Activated T-cell treated with anti-CD3 and anti-CD28 coated beads for 24 hours (primary cell): ENCODE data around the gene PPFIA2.

ENCODE experiments used
- DNase-seq: peaks from one replicate; pipeline ENCODE4 v3.0.0-alpha.2; 2020; ENCODE audit warnings: low read depth

The PPFIA2 gene

DNA sequence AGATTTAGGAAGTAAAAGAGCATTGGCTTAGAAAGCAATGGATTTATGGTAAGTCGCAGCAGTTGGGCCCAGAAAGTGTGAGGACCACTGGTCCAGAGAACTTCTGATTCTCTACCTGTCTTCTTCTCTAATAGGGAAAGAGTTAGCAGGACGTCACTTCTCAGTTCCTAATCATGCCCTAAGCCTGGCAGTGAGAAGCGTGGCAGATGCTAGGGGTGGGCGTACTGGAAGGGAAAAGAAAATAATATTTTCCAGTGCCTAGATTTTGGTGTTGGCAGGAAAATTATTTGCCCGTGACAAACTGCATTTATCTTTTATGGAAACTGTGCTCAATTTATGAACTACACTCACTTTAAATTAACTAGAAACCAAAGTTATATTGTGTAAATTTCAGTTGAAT lies 212.3 kb downstream of the PPFIA2 start:
- no peak for DNase-seq

- DNase-seq = no peak
These were observed 215.5 kb downstream of the PPFIA2 start for GRCh38 chr12:81543621-81544139.

- no peak for DNase-seq
These were observed 216.8 kb downstream of the PPFIA2 start for GRCh38 chr12:81542065-81543010.

DNA sequence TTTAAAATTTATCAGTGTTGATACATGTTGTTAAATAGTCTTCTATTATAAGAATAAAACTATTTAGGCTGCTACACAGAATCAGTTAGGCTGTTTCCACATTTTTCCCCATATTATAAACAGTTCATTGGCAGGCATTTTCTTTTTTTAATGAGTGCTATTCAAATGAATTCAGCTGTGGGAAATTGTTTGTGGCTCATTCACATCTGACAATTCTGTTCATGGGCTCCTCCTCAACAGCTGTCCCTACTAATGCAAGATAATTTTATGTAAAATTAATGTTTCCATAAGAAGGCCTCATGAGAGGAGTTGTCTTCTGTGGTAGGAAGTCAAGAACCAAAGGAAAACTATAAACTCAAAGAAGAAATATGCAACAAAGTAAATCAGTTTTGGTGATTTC lies 218.0 kb downstream of the PPFIA2 start:
- no peak for DNase-seq

DNA sequence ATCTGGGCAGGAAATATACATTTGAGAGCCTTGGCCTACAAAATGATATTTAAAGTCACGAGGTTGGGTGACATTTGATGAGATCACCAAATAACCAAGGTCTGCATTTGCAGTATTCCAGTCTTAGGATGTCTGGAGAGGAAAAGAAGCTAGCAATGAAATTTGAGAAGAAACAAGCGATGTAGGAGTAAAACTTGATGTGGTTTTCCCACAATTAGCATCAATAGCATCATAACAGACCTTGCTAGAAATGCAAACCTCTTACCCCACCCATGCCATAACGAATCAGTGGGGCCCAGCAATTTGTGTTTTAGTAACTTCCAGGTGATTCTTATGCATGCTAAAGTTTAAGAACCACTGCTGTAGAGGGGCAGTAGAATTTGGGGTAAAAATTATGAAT lies 219.9 kb downstream of the PPFIA2 start:
- DNase-seq = no peak

DNA sequence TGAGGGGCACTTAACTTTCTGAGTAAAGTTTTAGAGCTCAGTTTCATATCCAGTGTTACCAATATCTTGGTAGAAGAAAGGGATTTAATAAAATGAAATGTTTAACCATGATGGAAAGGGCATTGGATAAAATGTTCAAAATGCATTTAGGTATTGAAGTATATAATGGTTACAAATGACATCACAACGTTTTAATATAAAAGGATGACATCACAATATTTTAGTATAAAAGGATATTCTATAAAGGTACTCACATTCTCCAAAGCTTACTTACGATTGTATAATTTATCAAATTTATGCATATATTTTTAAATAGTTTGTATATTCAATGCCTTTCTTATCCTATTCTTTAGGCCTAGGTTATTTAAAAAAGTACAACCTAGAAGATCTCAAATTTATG lies 226.1 kb downstream of the PPFIA2 start:
- no peak for DNase-seq

DNA sequence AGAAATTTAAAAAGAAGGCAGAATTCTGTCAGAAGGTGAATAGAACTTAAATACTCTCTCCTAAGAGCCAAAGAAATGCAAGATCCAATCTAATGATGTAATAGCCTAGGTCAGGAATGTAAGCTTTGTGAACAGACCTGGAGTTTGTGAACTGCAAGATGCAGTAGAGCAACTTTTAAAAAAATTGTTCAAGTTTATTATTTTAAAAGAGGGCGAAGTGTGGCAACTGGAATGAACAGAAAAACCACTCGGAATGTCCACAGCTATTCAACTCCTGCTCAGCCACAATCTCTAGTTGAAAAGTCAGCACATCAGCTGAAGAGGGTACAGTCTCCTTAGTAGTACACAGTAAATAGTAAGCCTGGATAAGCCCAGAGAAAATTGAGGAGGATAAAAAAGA lies 228.8 kb downstream of the PPFIA2 start:
- DNase-seq = no peak

DNA sequence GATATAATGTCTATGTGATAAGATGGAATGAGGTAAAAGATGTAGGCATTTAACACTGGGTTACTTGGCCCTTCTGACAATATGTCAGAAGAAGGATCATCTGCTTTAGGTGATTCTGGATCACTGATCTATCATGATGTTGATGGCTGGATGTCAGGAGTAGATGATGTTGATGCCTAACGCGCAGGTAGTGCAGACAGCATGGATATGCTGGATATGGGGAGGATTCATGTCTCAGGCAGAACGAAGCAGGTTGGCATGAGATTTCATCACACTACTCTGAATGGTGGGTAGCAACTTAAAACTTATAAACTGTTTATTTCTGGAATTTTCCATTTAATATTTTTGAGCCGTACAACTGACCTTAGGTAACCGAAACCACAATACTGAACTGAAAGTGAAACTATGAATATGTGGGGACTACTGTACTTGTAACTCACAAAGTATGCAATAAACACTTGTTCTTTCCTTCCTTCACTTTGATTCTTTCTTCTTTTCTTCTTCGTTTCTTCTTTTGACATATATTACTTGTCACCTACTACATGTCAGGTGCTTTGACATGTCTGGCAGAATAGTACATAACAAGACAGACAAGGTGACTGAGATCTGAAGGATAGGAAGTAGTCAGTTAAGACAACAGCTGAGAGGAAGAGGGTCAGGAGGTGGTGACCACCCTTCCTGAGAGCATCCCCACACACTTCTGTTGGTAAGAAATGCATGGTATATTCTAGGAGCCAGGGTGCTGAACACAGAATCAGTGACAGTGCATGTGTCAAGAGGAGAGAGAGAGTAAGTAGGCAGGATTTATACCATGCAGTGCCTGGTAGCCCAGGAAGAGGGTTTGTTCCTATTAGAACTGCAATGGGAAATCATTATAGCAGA lies 238.8 kb downstream of the PPFIA2 start:
- no peak for DNase-seq

DNA sequence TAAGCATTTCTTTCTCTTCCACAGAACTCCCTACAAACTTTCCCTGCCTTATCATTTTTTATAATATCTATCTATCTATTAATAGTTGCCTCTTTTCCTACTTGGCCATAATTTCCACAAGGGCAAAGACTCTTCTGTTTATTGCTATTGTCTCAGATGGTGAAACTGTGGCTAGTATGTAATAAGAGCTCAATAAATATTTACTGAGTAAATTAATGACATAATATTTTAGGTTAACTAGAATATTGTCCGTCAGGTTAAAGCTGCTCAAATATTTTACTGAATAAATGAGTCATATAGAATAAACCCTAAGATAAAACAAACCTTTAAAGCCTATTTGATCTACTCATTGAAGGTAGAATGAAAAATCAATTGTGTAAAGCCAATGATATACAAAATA lies 240.5 kb downstream of the PPFIA2 start:
- DNase-seq = no peak

DNA sequence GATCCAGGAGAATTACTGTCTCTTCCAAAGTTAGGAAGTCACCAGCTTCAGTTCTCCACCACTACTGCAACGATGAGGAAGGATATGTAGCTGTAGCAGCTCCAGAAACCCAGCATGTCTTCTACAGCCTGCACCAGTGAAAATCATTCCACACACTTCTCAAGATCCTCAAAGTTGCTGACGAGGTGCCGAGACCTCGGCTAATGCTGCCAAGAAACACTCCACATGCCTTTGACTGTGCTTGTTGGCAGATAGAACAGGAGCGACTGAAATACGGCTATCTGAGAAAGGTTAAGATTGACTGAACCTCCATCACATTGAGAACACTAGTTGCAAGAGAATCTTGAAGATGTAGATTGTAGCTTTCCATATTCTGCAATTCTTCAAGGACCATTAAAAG lies 241.9 kb downstream of the PPFIA2 start:
- DNase-seq = no peak

- no peak for DNase-seq
These were observed 256.0 kb downstream of the PPFIA2 start for GRCh38 chr12:81502912-81503695.

DNA sequence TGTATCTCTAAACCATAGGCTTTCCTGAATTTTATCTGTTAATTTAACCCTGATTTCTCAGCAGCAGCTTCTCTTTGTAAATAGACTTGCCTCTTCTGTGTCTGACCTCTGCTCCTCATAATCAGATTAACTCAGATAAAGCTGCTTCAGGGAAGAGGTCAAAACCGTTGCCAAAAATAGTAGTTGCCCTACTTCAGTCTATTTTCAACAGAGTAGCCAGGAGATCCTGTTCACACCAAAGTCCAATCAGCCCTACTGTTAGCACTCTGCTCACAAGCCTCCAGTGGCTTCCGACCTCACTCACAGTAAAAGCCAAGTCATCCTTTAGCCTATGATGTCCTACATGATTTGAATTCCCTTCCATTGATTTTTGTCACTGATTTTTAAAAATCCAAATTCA lies 258.4 kb downstream of the PPFIA2 start:
- no peak for DNase-seq

DNA sequence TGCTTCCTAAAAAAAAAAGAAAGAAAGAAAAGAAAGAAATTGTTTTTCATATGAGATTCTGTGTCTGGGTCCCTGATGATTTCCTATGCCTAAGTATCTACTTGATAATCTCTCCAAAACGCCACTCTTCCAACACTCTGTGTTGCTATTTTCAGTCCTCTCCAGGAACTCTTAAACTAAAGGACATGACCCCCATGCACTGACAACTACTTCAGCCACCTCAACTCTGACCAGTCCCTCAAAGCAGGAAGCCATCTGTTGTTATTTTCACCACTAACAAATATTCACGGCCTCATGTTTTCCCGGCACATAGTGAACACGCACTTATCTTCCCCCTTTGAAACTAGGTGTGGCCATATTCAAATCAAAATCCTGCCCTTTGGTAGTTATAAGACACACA lies 259.3 kb downstream of the PPFIA2 start:
- no peak for DNase-seq

GRCh38 chr12:81492131-81492720 lies 266.9 kb downstream of the PPFIA2 start:
- no peak for DNase-seq

DNA sequence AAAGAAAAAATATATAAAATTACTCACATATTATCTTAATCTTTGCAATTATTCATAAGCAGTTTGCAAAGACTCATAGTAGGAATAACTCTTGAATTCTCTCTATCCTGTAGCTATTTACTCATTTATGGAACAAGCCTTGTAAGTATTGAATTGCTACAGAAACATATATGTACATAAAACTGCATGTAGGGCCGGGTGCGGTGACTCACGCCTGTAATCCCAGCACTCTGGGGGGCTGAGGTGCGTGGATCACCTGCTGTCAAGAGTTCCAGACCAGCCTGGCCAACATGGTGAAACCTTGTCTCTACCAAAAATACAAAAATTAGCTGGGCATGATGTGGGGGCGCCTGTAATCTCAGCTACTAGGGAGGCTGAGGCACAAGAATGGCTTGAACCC lies 286.2 kb downstream of the PPFIA2 start:
- no peak for DNase-seq

DNA sequence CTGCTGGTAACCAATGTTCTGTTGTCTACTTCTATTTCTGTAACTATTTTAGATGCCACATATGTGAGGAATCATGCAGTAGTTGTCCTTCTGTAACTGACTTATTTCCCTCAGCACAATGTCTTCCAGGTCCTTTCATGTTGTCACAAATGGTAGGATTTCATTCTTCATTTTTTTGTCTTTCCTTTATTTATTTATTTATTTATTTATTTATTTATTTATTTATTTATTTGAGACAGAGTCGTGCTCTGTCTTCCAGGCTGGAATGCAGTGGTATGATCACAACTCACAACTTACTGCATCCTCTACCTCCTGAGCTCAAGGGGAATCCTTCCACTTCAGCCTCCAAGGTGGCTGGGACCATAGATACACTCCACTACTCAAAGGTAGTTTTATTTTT lies 288.2 kb downstream of the PPFIA2 start:
- no peak for DNase-seq

- no peak for DNase-seq
These were observed 290.9 kb downstream of the PPFIA2 start for GRCh38 chr12:81468206-81468605.

GRCh38 chr12:81465876-81466275 lies 293.3 kb downstream of the PPFIA2 start:
- no peak for DNase-seq

DNA sequence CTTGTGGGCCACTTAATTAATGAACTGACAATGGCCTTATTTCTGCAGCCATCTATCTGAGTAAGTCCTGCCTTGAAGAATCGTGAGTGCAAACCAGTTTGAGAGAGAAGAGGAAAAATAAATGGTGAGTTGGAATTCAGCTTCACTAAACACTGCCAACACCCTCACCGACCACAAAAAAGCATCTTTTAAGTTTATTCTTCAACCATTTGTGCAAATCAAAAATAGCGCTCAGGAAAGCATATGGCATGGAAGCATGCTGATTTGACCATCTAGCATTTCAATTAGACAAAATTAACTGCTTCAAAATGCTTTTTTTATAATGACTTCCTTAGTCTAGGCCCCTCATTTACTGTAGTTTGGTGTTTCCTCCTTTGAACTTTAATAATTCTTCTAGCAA lies 294.0 kb downstream of the PPFIA2 start:
- DNase-seq = no peak

DNA sequence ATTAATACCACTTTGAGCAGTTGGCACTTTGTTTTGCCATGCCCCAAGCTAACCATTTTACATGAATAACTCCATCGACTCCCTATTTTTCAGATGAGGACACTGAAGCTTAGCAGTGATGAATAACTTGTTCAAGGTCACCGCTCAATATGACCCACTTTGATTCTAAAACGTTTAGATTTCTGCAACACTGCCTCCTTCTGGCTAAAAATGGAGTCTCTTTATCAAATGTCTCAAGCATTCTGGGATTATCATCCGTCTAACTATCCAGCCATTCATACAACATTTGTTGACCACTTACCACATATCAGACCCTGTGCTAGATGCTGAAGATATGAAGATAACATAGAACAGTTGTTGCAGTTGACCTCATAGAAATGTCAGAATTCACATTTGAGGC lies 298.0 kb downstream of the PPFIA2 start:
- DNase-seq = no peak

DNA sequence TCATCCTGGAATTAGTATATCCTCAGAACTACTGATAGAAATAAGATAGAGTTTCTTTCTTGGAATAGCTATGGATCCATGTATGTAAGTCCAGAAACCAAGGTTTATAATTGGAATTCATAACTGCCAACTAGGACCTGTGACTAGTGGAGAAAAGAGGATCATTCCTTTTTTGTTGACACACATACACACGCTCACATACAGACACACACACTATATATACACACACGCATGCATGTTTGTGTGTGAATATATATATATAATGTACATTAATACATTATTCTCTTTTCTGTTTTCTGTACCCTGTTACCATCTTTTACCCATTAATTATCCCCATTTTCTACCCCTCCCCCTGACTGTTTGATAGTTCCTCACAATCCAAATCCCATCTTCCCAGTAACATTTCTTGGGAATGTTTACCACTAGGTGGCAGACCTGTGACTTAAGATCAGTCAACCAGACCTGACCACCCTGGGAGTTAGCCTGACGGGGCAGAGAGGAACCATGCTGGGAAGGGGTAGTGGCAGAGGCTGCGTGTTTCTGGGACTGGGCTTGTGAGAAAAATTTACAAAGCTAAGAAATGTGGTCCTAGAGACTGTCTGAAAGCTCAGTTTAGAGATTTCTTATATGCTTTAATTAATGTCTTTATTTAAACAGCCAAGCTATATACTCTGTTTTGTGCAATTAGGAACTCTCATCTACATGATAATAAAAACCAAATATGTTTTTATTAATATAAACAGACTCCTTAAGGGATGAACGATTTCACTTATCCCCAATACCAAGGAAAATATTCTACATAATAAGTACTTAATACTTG lies 308.0 kb downstream of the PPFIA2 start:
- DNase-seq = no peak
